Liver (tissue), 9 donors: ENCODE data around the gene TMEM132E. TPM values are rescaled to one million over a fixed set of nuclear protein-coding genes. Genes with fewer than 3 reads are reported as not detected.
A peak's percentile ranks its signal among the peaks of the same experiment; 100 is the strongest.

ENCODE experiments used
- DNase-seq: peaks from one replicate; pipeline ENCODE4 v3.0.0-alpha.2; 2017; ENCODE audit warnings: low spot score
- H3K27ac ChIP-seq, 2 donors: one replicate each; pipeline ENCODE4 v1.7.0; 2013; ENCODE audit warnings: inconsistent platforms in 2 of 2, low read length in 2 of 2, control low read depth in 1 of 2, low read depth in 1 of 2, mild to moderate bottlenecking in 1 of 2
- H3K27me3 ChIP-seq, 4 donors: one replicate each; pipeline versions ENCODE4 v1.6.1 to v1.7.0; 2013; ENCODE audit warnings: low read length in 3 of 4, inconsistent platforms in 1 of 4, mild to moderate bottlenecking in 1 of 4, moderate library complexity in 1 of 4; ENCODE audit not compliant: control insufficient read depth in 4 of 4, insufficient read depth in 4 of 4
- H3K36me3 ChIP-seq, 4 donors: one replicate each; pipeline versions ENCODE4 v1.6.1 to v1.7.0; 2013; ENCODE audit warnings: low read length in 3 of 4, mild to moderate bottlenecking in 3 of 4, low read depth in 1 of 4, moderate library complexity in 1 of 4; ENCODE audit not compliant: control insufficient read depth in 4 of 4, insufficient read depth in 3 of 4
- H3K4me1 ChIP-seq, 4 donors: one replicate each; pipeline versions ENCODE4 v1.6.1 to v1.7.0; 2013; ENCODE audit warnings: low read length in 3 of 4, mild to moderate bottlenecking in 3 of 4, moderate library complexity in 1 of 4; ENCODE audit not compliant: control insufficient read depth in 4 of 4, insufficient read depth in 4 of 4
- H3K4me3 ChIP-seq, 3 donors: one replicate each; pipeline versions ENCODE4 v1.6.1 to v1.7.0; 2013; ENCODE audit warnings: low read length in 3 of 3, control low read depth in 1 of 3, low read depth in 1 of 3, mild to moderate bottlenecking in 1 of 3
- H3K9ac ChIP-seq, 2 donors: one replicate each; pipeline ENCODE4 v1.7.0; 2013; ENCODE audit warnings: low read length in 2 of 2, mild to moderate bottlenecking in 2 of 2, moderate library complexity in 2 of 2, control low read depth in 1 of 2, low read depth in 1 of 2
- H3K9me3 ChIP-seq, 4 donors: one replicate each; pipeline versions ENCODE4 v1.6.1 to v1.7.0; 2013; ENCODE audit warnings: low read length in 3 of 4; ENCODE audit not compliant: control insufficient read depth in 4 of 4
- EGR1 ChIP-seq, 2 donors: IDR thresholded peaks; 2 replicates each; pipeline ENCODE4 v1.6.1; 2016 to 2018; ENCODE audit warnings: antibody characterized with exemption in 2 of 2, low read depth in 2 of 2
- FOXA2 ChIP-seq: IDR thresholded peaks from 2 replicates; pipeline ENCODE4 v1.6.1; 2016; ENCODE audit warnings: antibody characterized with exemption
- HNF4A ChIP-seq, 2 donors: conservative IDR thresholded peaks; 2 replicates each; pipeline ENCODE4 v1.6.1; 2016; ENCODE audit warnings: antibody characterized with exemption in 2 of 2, mild to moderate bottlenecking in 2 of 2
- RAD21 ChIP-seq, 2 donors: IDR thresholded peaks; 2 replicates each; pipeline ENCODE4 v1.6.1; 2016; ENCODE audit warnings: antibody characterized with exemption in 2 of 2, mild to moderate bottlenecking in 2 of 2
- RXRA ChIP-seq, 2 donors: IDR thresholded peaks; 2 replicates each; pipeline ENCODE4 v1.6.1; 2017 to 2018; ENCODE audit warnings: antibody characterized with exemption in 2 of 2, mild to moderate bottlenecking in 1 of 2
- SP1 ChIP-seq: IDR thresholded peaks from 2 replicates; pipeline ENCODE4 v1.6.1; 2018; ENCODE audit warnings: antibody characterized with exemption, mild to moderate bottlenecking
- TAF1 ChIP-seq: conservative IDR thresholded peaks from 2 replicates; pipeline ENCODE4 v1.6.1; 2016; ENCODE audit warnings: antibody characterized with exemption, mild to moderate bottlenecking
- WGBS: extraction: QIAGEN DNeasy Blood & Tissue Kit; methylation state at CpG from one replicate; pipeline ENCODE4 v1.1.7; 2013; 5-methylcytosine and 5-hydroxymethylcytosine counted together
- polyA plus RNA-seq, 2 donors: library from polyadenylated mRNA; stranded (reverse) in 1 of 2; unstranded in 1 of 2; fragments of 200-250 nt in 1 of 2; fragments of >200 nt in 1 of 2; fragmentation: Nextera tagmentation in 1 of 2; extraction: Ambion mirVana in 1 of 2; gene quantifications; one replicate each; pipeline versions ENCODE4 v1.2.1 to v1.2.3, GENCODE V29; 2013 to 2015
- total RNA-seq, 2 donors: library from RNA; depleted of rRNA; stranded (reverse); fragments of >200 nt; gene quantifications; one replicate each; pipeline ENCODE4 v1.2.3, GENCODE V29; 2014
- TF ChIP-seq, protein P1 (sequence below): IDR thresholded peaks from 2 replicates; pipeline ENCODE4 v1.6.1; 2016; ENCODE audit warnings: antibody characterized with exemption, mild to moderate bottlenecking
- TF ChIP-seq, protein P2 (sequence below): IDR thresholded peaks from 2 replicates; pipeline ENCODE4 v1.6.1; 2016; ENCODE audit warnings: antibody characterized with exemption
- TF ChIP-seq, protein P3 (sequence below): fragments of 150-350 bp; IDR thresholded peaks from 2 replicates; pipeline ENCODE4 v1.5.1; 2017; ENCODE audit warnings: improper control_type of control experiment, low read depth, low read length; ENCODE audit not compliant: missing input control
- TF ChIP-seq, protein P4 (sequence below): IDR thresholded peaks from 2 replicates; pipeline ENCODE4 v1.6.1; 2016; ENCODE audit warnings: antibody characterized with exemption
- TF ChIP-seq, protein P5 (sequence below): IDR thresholded peaks from 2 replicates; pipeline ENCODE4 v1.6.1; 2016; ENCODE audit warnings: antibody characterized with exemption
- donor health status: healthy.
- donor health status: healthy.
- donor health status: healthy.
- donor health status: healthy.
- donor health status: healthy.

The TMEM132E gene
- total and polyA plus RNA-seq, 4 donors: 0.25 to 1.2 (median 0.46) TPM; not detected in 1

DNA sequence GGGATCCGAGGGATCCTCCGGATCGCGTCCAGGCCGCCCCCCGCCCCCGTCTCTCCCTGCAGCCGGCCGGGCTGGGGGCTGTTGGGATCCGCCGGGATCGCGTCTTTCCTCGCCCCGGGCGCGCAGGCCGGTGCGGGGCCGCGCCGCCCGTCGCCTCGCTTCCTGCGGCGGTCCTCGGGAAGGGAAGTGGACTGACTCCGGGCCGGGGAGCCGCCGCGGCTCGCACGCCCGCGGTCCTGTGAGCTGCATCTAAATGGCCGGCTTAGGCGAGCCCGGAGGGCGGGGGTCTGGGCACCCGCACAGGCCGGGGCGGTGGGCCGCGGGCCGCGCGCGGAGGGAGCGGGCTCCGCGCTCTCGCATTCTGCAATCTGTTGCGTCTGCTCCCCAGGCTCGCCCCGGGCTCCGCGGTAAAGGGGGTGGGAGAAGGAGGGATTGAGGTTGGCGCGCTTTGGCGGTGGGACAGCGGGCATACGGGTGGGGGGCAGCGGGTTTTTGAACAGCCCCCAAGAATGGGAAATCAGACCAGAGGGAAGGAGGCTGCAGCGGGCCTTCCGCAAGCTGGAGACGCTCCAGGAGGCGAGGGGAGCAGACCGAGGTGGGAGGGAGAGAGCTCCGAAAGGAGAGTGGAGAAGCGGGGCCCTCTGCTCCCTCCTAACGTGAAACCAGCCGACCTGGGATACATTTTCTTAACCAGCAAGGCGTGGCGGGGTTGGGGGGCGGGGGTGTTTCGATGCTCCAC, 2.2 kb downstream of the TMEM132E start:
- Histone ChIP-seq H3K27ac (no peak overlapping the region), H3K9ac (no peak overlapping the region), H3K36me3 (no peaks in the 10 kb centered on the region), H3K27me3 (peaks cover 0 to 13% (median 7%) of the 10 kb centered on the region in 4 donors), H3K9me3 (no peaks in the 10 kb centered on the region), H3K4me1 (peaks cover 19 to 31% (median 20%) of the 10 kb centered on the region in 4 donors), H3K4me3 (peak overlapping the region in 1 of 3 donors; percentile 38)
- TF ChIP-seq SP1 (no peak), RAD21 (IDR thresholded peaks at IDR 0.05) (no peak), FOXA2 (no peak), RXRA (IDR thresholded peaks at IDR 0.05) (no peak), EGR1 (IDR thresholded peaks at IDR 0.05; ENCODE audit: low read depth in 2 of 2) (no peak), TAF1 (no peak)
- TF ChIP-seq, protein P1, sequence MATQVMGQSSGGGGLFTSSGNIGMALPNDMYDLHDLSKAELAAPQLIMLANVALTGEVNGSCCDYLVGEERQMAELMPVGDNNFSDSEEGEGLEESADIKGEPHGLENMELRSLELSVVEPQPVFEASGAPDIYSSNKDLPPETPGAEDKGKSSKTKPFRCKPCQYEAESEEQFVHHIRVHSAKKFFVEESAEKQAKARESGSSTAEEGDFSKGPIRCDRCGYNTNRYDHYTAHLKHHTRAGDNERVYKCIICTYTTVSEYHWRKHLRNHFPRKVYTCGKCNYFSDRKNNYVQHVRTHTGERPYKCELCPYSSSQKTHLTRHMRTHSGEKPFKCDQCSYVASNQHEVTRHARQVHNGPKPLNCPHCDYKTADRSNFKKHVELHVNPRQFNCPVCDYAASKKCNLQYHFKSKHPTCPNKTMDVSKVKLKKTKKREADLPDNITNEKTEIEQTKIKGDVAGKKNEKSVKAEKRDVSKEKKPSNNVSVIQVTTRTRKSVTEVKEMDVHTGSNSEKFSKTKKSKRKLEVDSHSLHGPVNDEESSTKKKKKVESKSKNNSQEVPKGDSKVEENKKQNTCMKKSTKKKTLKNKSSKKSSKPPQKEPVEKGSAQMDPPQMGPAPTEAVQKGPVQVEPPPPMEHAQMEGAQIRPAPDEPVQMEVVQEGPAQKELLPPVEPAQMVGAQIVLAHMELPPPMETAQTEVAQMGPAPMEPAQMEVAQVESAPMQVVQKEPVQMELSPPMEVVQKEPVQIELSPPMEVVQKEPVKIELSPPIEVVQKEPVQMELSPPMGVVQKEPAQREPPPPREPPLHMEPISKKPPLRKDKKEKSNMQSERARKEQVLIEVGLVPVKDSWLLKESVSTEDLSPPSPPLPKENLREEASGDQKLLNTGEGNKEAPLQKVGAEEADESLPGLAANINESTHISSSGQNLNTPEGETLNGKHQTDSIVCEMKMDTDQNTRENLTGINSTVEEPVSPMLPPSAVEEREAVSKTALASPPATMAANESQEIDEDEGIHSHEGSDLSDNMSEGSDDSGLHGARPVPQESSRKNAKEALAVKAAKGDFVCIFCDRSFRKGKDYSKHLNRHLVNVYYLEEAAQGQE: no peak
- TF ChIP-seq, protein P2, sequence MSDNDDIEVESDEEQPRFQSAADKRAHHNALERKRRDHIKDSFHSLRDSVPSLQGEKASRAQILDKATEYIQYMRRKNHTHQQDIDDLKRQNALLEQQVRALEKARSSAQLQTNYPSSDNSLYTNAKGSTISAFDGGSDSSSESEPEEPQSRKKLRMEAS: no peak
- TF ChIP-seq, protein P3, sequence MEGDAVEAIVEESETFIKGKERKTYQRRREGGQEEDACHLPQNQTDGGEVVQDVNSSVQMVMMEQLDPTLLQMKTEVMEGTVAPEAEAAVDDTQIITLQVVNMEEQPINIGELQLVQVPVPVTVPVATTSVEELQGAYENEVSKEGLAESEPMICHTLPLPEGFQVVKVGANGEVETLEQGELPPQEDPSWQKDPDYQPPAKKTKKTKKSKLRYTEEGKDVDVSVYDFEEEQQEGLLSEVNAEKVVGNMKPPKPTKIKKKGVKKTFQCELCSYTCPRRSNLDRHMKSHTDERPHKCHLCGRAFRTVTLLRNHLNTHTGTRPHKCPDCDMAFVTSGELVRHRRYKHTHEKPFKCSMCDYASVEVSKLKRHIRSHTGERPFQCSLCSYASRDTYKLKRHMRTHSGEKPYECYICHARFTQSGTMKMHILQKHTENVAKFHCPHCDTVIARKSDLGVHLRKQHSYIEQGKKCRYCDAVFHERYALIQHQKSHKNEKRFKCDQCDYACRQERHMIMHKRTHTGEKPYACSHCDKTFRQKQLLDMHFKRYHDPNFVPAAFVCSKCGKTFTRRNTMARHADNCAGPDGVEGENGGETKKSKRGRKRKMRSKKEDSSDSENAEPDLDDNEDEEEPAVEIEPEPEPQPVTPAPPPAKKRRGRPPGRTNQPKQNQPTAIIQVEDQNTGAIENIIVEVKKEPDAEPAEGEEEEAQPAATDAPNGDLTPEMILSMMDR: no peak
- TF ChIP-seq, protein P4, sequence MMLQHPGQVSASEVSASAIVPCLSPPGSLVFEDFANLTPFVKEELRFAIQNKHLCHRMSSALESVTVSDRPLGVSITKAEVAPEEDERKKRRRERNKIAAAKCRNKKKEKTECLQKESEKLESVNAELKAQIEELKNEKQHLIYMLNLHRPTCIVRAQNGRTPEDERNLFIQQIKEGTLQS: no peak
- WGBS: 3% methylated on average over 78 of the region's 78 CpGs
- DNase-seq: no peak

DNA sequence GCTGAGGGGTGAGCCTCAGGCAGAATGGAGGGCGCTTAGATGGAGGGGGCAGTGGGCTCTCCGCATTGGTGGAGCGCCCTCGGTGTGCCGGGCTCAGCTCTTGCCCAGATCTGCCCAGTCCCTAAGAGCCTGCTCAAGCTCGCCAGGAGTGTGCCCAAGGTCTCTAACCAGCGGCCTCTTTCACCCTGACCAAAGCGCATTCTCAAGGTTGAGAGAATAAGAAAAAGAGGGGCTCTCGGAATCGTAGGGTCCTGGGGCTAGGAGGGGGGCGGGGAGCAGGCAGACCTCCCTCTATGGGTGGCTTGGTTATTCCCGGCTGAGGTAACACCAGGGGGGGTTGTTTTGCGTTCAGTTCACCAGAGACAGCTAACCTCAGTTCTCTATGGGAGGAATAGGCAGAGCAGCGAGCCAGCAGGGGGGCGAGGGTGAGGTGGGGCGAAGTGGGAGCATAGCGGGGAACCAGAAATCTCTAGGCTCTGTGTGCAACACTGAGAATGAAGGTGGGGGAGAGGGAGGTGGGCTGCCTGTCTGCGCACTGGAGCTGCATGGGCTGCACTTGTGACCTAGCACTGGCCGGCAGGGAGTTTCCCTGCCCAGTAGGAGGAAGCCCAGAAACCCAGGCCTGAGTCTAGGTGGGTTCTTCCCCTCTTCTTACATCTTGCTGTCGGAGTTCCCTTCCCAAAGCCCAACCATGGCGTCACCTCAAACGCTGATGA, 3.0 kb downstream of the TMEM132E start:
- Histone ChIP-seq H3K4me1 (peaks cover 19 to 31% (median 20%) of the 10 kb centered on the region in 4 donors), H3K36me3 (no peaks in the 10 kb centered on the region), H3K27me3 (peaks cover 0 to 13% (median 6%) of the 10 kb centered on the region in 4 donors), H3K9me3 (no peaks in the 10 kb centered on the region), H3K27ac (no peak overlapping the region), H3K9ac (no peak overlapping the region), H3K4me3 (no peak overlapping the region)
- WGBS: 15% methylated on average over 22 of the region's 22 CpGs
- no peak for DNase-seq
- TF ChIP-seq HNF4A (conservative IDR thresholded peaks at IDR 0.05): no peak
- no peak for TF ChIP-seq RAD21 (IDR thresholded peaks at IDR 0.05)
- TF ChIP-seq TAF1: no peak
- TF ChIP-seq, protein P5, sequence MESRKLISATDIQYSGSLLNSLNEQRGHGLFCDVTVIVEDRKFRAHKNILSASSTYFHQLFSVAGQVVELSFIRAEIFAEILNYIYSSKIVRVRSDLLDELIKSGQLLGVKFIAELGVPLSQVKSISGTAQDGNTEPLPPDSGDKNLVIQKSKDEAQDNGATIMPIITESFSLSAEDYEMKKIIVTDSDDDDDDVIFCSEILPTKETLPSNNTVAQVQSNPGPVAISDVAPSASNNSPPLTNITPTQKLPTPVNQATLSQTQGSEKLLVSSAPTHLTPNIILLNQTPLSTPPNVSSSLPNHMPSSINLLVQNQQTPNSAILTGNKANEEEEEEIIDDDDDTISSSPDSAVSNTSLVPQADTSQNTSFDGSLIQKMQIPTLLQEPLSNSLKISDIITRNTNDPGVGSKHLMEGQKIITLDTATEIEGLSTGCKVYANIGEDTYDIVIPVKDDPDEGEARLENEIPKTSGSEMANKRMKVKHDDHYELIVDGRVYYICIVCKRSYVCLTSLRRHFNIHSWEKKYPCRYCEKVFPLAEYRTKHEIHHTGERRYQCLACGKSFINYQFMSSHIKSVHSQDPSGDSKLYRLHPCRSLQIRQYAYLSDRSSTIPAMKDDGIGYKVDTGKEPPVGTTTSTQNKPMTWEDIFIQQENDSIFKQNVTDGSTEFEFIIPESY: no peak
- no peak for TF ChIP-seq RXRA (IDR thresholded peaks at IDR 0.05)
